ENCODE measurements around the gene PSMD13.
A peak's percentile ranks its signal among the peaks of the same experiment; 100 is the strongest.
"Not testable (repeated sequence)": the region's sequence is repeated elsewhere in the genome, so short reads cannot be mapped to it uniquely, and the experiment has no call there.

PSMD13 gene

DNA sequence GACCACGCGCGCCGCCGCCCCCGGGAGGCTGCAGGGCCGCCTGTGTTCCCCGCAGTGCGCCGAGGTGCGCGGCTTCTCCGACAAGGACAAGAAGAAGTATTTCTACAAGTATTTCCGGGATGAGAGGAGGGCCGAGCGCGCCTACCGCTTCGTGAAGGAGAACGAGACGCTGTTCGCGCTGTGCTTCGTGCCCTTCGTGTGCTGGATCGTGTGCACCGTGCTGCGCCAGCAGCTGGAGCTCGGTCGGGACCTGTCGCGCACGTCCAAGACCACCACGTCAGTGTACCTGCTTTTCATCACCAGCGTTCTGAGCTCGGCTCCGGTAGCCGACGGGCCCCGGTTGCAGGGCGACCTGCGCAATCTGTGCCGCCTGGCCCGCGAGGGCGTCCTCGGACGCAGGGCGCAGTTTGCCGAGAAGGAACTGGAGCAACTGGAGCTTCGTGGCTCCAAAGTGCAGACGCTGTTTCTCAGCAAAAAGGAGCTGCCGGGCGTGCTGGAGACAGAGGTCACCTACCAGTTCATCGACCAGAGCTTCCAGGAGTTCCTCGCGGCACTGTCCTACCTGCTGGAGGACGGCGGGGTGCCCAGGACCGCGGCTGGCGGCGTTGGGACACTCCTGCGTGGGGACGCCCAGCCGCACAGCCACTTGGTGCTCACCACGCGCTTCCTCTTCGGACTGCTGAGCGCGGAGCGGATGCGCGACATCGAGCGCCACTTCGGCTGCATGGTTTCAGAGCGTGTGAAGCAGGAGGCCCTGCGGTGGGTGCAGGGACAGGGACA, 44.1 kb downstream of the PSMD13 start:
- H3K27ac ChIP-seq (ENCODE audit: low read depth, low read length): no peak overlapping the region
- H3K9ac ChIP-seq (ENCODE audit: low read depth, low read length): no peak overlapping the region
- no peaks in the 10 kb centered on the region for H3K9me3 ChIP-seq (ENCODE audit: insufficient read depth, low read depth, low read length)
- WGBS: 90% methylated on average over 79 of the region's 79 CpGs
- peaks cover 52% of the 10 kb centered on the region for H3K27me3 ChIP-seq (ENCODE audit: insufficient read depth, low read length)
- H3K36me3 ChIP-seq (ENCODE audit: insufficient read depth, low read length): no peaks in the 10 kb centered on the region
- H3K4me1 ChIP-seq (ENCODE audit: insufficient read depth, low read length): no peaks in the 10 kb centered on the region
- H3K4me3 ChIP-seq (ENCODE audit: low read length): no peak overlapping the region

DNA sequence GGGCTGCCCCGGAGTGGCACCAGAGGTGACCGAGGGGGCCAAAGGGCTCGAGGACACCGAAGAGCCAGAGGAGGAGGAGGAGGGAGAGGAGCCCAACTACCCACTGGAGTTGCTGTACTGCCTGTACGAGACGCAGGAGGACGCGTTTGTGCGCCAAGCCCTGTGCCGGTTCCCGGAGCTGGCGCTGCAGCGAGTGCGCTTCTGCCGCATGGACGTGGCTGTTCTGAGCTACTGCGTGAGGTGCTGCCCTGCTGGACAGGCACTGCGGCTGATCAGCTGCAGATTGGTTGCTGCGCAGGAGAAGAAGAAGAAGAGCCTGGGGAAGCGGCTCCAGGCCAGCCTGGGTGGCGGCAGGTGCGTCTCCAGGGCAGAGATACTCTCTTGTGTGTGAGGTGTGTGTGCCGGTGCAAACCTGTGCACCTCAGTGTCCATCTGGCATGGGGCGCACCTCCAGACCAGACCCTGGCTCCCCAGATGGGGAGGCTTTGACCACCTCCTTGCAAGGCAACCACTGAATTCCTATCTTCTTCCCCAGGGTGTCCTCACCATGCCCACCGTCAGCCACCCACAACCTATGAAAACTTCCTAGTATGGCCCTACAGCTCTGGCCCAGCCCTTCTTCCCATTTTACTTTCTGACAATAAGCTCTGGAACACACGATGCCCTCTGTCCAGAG, 44.8 kb downstream of the PSMD13 start:
- Histone ChIP-seq H3K9ac (ENCODE audit: low read depth, low read length) (no peak overlapping the region), H3K4me1 (ENCODE audit: insufficient read depth, low read length) (no peaks in the 10 kb centered on the region), H3K9me3 (ENCODE audit: insufficient read depth, low read depth, low read length) (no peaks in the 10 kb centered on the region), H3K36me3 (ENCODE audit: insufficient read depth, low read length) (no peaks in the 10 kb centered on the region), H3K27me3 (ENCODE audit: insufficient read depth, low read length) (peaks cover 56% of the 10 kb centered on the region), H3K27ac (ENCODE audit: low read depth, low read length) (no peak overlapping the region), H3K4me3 (ENCODE audit: low read length) (no peak overlapping the region)
- 95% methylated on average over 26 of the region's 26 CpGs for WGBS

DNA sequence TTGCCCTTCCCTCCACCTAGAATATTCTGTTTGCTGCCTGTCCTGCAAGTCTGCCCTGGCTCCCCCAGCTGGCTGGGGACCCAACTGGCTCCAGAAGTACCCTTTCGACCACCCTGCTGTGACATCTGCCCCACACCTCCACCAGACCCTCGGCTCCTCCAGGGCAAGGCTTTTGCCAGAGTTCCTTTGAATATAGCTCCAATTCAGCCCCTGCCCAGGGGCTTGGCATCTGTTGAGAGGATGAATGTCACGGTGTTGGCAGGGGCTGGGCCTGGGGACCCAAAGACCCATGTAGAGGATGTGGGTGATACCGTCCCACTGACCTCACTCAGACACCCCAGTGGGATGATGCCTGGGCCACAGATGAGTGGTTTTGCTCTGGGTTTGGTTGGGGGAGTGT, 45.4 kb downstream of the PSMD13 start:
- no peak overlapping the region for H3K27ac ChIP-seq (ENCODE audit: low read depth, low read length)
- no peak overlapping the region for H3K9ac ChIP-seq (ENCODE audit: low read depth, low read length)
- H3K4me3 ChIP-seq (ENCODE audit: low read length): no peak overlapping the region
- WGBS: 90% methylated on average over 4 of the region's 4 CpGs
- no peaks in the 10 kb centered on the region for H3K9me3 ChIP-seq (ENCODE audit: insufficient read depth, low read depth, low read length)
- peaks cover 60% of the 10 kb centered on the region for H3K27me3 ChIP-seq (ENCODE audit: insufficient read depth, low read length)
- H3K4me1 ChIP-seq (ENCODE audit: insufficient read depth, low read length): no peaks in the 10 kb centered on the region
- H3K36me3 ChIP-seq (ENCODE audit: insufficient read depth, low read length): no peaks in the 10 kb centered on the region

DNA sequence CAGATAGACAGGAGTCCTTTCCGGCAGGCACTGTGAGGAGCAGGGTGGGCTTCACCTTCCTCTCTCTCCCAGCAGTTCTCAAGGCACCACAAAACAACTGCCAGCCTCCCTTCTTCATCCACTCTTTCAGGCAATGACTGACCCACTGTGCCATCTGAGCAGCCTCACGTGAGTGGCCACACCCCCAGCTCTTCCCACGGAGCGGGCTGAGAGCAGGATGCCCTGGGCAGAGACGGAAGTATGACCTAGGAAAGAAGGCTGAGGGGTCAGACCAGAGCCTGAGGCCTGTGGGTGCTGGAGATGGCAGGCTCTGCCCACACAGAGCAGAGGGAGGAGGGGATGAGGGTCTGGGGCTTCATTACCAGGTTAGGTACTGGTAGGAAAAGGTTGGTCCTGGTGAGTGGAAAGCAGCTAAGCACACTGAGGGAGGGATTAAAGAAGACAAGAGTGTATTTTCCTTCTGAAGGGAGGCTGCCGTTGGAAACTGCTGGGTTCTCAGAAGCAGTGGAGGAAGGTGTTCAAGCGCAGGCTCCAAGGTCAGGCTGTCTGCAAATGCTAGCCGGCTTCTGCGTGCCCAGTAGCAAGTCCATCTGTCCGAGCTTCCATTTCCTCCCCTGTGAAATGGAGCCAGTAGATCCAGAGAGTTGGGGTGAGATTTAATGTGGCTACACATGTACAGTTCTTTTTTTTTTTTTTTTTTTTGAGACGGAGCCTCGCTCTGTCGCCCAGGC, 46.0 kb downstream of the PSMD13 start:
- Histone ChIP-seq H3K27ac (ENCODE audit: low read depth, low read length) (no peak overlapping the region), H3K36me3 (ENCODE audit: insufficient read depth, low read length) (no peaks in the 10 kb centered on the region), H3K9me3 (ENCODE audit: insufficient read depth, low read depth, low read length) (no peaks in the 10 kb centered on the region), H3K4me1 (ENCODE audit: insufficient read depth, low read length) (no peaks in the 10 kb centered on the region), H3K4me3 (ENCODE audit: low read length) (no peak overlapping the region), H3K27me3 (ENCODE audit: insufficient read depth, low read length) (peaks cover 67% of the 10 kb centered on the region), H3K9ac (ENCODE audit: low read depth, low read length) (no peak overlapping the region)
- 89% methylated on average over 11 of the region's 13 CpGs for WGBS

DNA sequence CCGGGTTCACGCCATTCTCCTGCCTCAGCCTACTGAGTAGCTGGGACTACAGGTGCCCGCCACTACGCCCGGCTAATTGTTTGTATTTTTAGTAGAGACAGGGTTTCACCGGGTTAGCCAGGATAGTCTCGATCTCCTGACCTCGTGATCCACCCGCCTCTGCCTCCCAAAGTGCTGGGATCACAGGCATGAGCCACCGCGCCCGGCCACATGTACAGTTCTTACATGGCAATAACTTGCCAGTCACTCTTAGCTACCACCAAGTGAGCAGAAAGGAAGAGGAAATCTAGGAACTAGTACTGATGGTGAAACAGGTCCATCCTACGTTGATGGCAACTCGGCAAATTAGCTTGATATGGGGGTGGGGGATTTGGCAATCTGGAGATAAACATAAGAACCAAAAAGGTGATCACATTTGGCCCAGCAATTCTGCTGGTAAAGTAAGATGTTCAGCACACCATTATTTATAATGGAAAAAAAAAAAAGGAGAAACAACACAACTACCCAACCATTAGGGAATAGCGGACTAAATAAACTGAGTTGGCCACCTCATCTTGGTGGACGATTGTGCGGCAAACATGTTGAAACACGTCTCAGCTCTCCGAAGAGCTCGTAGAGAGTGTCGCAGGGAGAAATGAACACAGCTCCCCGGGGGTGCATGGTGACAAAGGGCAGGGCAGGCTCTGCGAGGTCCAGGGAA, 46.8 kb downstream of the PSMD13 start:
- Histone ChIP-seq H3K4me3 (ENCODE audit: low read length) (no peak overlapping the region), H3K9me3 (ENCODE audit: insufficient read depth, low read depth, low read length) (no peaks in the 10 kb centered on the region), H3K4me1 (ENCODE audit: insufficient read depth, low read length) (0 out of 2 replicates have a peak, but pooled peaks cover 4% of the 10 kb centered on the region), H3K36me3 (ENCODE audit: insufficient read depth, low read length) (no peaks in the 10 kb centered on the region), H3K27me3 (ENCODE audit: insufficient read depth, low read length) (peaks cover 69% of the 10 kb centered on the region), H3K27ac (ENCODE audit: low read depth, low read length) (no peak overlapping the region), H3K9ac (ENCODE audit: low read depth, low read length) (no peak overlapping the region)
- WGBS: 90% methylated on average over 23 of the region's 23 CpGs

DNA sequence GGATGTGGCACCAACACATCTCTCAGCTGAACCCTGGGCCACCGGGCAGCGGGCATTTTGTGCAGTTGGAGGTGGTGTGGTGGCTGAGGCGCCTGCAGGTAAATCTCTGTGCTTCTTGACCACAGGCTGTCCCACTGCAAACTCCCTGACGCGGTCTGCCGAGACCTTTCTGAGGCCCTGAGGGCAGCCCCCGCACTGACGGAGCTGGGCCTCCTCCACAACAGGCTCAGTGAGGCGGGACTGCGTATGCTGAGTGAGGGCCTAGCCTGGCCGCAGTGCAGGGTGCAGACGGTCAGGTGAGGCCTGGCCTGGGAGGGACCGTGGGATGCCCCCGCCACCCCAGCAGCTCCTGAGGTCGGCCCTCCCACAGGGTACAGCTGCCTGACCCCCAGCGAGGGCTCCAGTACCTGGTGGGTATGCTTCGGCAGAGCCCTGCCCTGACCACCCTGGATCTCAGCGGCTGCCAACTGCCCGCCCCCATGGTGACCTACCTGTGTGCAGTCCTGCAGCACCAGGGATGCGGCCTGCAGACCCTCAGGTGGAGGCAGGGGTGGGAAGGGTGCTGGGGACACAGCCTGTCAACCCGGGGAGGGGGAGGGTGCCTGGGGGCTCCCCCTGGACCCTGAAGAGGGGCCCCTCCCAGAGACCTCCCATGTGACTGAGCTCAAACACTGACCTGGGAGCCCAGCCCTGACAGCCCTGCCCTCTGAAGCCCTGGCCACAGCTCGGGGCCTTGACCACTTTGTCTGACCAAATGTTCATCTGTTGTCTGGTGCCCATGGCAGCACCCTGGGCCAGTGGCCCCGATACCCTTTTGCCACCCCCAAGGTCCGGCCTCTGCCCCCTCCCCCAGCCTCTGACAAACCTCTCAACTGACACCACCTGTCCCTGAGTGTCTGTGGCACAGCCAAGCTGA, 47.6 kb downstream of the PSMD13 start:
- WGBS: 88% methylated on average over 24 of the region's 24 CpGs
- H3K4me1 ChIP-seq (ENCODE audit: insufficient read depth, low read length): 0 out of 2 replicates have a peak, but pooled peaks cover 4% of the 10 kb centered on the region
- H3K27me3 ChIP-seq (ENCODE audit: insufficient read depth, low read length): peaks cover 61% of the 10 kb centered on the region
- H3K27ac ChIP-seq (ENCODE audit: low read depth, low read length): no peak overlapping the region
- H3K9ac ChIP-seq (ENCODE audit: low read depth, low read length): no peak overlapping the region
- no peak overlapping the region for H3K4me3 ChIP-seq (ENCODE audit: low read length)
- H3K36me3 ChIP-seq (ENCODE audit: insufficient read depth, low read length): no peaks in the 10 kb centered on the region
- no peaks in the 10 kb centered on the region for H3K9me3 ChIP-seq (ENCODE audit: insufficient read depth, low read depth, low read length)

DNA sequence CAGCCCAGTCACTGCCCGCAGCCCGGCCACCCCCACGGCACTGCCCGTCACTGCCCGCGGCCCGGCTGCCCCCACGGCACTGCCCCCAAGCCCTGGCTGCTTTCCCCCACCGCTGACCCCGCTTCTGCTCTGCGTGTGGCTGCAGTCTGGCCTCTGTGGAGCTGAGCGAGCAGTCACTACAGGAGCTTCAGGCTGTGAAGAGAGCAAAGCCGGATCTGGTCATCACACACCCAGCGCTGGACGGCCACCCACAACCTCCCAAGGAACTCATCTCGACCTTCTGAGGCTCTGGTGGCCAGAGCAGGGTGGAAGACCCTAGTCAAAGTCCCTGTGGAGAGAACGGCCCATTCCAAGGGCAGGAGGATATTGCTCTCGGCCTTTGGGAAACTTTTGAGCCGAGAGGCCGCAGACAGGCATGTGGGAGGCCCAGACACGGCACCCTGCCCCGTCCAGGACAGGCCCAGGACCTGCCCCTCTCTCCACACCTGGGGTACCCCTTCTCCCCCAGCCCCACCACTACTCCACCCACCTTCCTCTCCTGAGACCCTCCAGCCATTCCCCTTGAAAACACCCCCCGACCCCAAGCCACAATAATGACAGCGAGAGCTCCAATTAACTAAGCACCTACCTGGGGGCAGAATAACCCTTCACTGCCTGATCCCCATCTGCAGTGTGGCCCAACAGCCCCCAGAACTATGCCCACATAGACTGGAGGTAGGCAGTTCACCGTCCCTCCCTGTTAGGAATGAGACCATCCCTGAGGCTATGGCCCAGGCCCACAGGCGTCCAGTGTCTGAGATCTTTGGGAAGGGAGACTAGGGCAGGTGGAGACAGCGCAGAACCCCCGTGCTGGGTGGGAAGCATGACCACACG, 48.5 kb downstream of the PSMD13 start:
- H3K4me3 ChIP-seq (ENCODE audit: low read length): no peak overlapping the region
- 0 out of 2 replicates have a peak, but pooled peaks cover 9% of the 10 kb centered on the region for H3K4me1 ChIP-seq (ENCODE audit: insufficient read depth, low read length)
- H3K27me3 ChIP-seq (ENCODE audit: insufficient read depth, low read length): peaks cover 52% of the 10 kb centered on the region
- 90% methylated on average over 29 of the region's 29 CpGs for WGBS
- H3K9me3 ChIP-seq (ENCODE audit: insufficient read depth, low read depth, low read length): no peaks in the 10 kb centered on the region
- H3K36me3 ChIP-seq (ENCODE audit: insufficient read depth, low read length): 0 out of 2 replicates have a peak, but pooled peaks cover under 1% of the 10 kb centered on the region
- no peak overlapping the region for H3K27ac ChIP-seq (ENCODE audit: low read depth, low read length)
- H3K9ac ChIP-seq (ENCODE audit: low read depth, low read length): no peak overlapping the region

DNA sequence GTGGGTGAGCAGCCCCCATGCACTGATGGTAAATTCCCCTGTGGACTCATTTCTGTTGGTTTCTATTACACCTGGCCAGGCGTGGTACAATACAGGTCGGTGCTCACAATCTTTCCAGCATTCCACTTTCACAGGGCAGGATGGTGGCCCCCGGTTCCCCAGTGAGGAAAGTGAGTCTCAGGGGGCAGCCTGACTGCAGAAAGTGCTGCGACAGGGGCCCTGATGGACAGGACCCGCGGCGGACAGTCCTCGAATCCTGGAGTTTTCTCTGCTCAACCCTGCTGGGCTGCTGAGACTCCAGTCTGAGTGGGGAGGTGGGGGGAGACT, 49.1 kb downstream of the PSMD13 start:
- peaks cover 46% of the 10 kb centered on the region for H3K27me3 ChIP-seq (ENCODE audit: insufficient read depth, low read length)
- peaks cover 14% of the 10 kb centered on the region for H3K4me1 ChIP-seq (ENCODE audit: insufficient read depth, low read length)
- no peaks in the 10 kb centered on the region for H3K9me3 ChIP-seq (ENCODE audit: insufficient read depth, low read depth, low read length)
- 0 out of 2 replicates have a peak, but pooled peaks cover 5% of the 10 kb centered on the region for H3K36me3 ChIP-seq (ENCODE audit: insufficient read depth, low read length)
- no peak overlapping the region for H3K4me3 ChIP-seq (ENCODE audit: low read length)
- H3K9ac ChIP-seq (ENCODE audit: low read depth, low read length): no peak overlapping the region
- no peak overlapping the region for H3K27ac ChIP-seq (ENCODE audit: low read depth, low read length)
- 93% methylated on average over 8 of the region's 8 CpGs for WGBS

DNA sequence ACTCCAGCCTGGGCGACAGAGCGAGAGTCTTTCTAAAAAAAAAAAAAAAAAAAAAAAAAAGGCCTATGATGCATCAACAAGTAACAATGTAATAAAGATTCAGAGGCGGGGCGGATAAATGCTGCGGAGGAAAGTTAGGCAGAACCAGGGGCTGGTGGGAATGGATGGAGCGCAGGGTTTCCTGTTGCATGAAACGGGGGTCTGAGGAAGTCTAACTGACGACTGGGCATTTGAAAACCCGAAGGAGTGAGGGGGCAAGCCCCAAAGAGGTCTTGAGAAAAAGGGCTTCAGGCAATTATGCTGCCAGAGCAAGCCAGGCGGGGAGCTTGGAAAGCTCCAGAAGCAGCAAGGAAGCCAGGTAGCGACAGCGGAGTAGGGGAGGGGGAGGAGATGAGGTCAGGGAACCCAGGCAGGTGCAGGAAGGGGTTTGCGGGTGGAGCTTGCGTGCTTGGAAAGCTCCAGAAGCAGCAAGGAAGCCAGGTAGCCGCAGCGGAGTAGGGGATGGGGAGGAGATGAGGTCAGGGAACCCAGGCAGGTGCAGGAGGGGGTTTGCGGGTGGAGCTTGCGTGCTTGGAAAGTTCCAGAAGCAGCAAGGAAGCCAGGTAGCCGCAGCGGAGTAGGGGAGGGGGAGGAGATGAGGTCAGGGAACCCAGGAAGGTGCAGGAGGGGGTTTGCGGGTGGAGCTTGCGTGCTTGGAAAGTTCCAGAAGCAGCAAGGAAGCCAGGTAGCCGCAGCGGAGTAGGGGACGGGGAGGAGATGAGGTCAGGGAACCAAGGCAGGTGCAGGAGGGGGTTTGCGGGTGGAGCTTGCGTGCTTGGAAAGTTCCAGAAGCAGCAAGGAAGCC, 50.4 kb downstream of the PSMD13 start:
- peaks cover 20% of the 10 kb centered on the region for H3K4me1 ChIP-seq (ENCODE audit: insufficient read depth, low read length)
- H3K27me3 ChIP-seq (ENCODE audit: insufficient read depth, low read length): peaks cover 33% of the 10 kb centered on the region
- peak overlapping the region; percentile 57; the same call in 1 of the 2 replicates for H3K4me3 ChIP-seq (ENCODE audit: low read length)
- not testable (repeated sequence) for H3K36me3 ChIP-seq (ENCODE audit: insufficient read depth, low read length); H3K9ac ChIP-seq (ENCODE audit: low read depth, low read length); H3K9me3 ChIP-seq (ENCODE audit: insufficient read depth, low read depth, low read length); H3K27ac ChIP-seq (ENCODE audit: low read depth, low read length)
- 91% methylated on average over 25 of the region's 27 CpGs for WGBS
